22Rv1 (cell line): ENCODE measurements around the gene STAT5B.
A peak's percentile ranks its signal among the peaks of the same experiment; 100 is the strongest.
"Not testable (repeated sequence)": the region's sequence is repeated elsewhere in the genome, so short reads cannot be mapped to it uniquely, and the experiment has no call there.

Experiments used
- H3K27ac ChIP-seq: fragments of 450-650 bp; 2 replicates; pipeline ENCODE4 v1.5.1; 2017
- CTCF ChIP-seq: fragments of 450-650 bp; IDR thresholded peaks from 2 replicates; pipeline ENCODE4 v1.5.1; 2017; ENCODE audit warnings: mild to moderate bottlenecking
- ZFX ChIP-seq: fragments of 450-650 bp; IDR thresholded peaks from 2 replicates; pipeline ENCODE4 v1.6.1; 2017; ENCODE audit warnings: antibody characterized with exemption, borderline replicate concordance

STAT5B gene

GRCh38 chr17:42221886-42222745, 54.1 kb downstream of the STAT5B start:
- TF ChIP-seq CTCF (peak; percentile 65), ZFX (no peak)
- H3K27ac ChIP-seq = no peak overlapping the region

DNA sequence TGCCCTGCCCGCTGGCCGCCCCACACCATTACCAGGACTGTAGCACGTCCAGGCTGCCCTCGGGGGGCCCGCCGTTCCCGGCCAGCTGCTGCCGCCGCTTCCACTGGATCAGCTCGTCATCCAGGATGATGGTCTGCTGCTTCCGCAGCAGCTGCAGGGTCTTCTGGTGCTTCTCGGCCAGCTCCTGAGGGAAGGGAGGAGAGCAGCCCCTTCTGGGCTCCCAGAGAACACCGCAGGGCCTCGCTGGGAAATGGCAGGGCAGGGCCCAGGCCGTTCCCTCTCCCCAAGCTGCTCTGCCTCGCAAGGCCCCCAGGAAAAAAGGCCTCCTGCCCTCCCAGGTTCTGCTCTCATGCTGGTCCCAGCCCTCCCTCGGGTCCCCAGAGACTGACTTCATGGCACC, 56.9 kb downstream of the STAT5B start:
- H3K27ac ChIP-seq = not testable (repeated sequence)

DNA sequence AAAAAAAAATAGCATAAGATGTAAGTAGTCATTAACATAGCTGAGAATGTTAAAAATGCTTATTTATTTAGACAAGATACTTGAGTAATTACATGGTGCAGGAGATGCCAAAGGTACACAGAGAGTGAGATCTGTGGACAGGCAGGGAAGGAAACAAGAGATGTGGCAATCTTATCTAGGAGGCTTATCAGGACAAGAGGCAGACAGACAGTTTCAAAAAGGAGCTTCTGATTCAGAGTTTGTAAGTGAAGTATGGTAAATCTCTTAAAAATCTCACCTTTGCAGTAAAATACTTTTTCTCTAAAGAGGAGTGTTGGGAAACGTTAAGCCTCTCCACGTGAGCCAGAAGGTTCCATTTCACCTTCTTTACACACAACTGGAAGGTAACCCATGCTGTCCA, 62.0 kb downstream of the STAT5B start:
- H3K27ac ChIP-seq = no peak overlapping the region
- TF ChIP-seq ZFX = no peak
- TF ChIP-seq CTCF = no peak

DNA sequence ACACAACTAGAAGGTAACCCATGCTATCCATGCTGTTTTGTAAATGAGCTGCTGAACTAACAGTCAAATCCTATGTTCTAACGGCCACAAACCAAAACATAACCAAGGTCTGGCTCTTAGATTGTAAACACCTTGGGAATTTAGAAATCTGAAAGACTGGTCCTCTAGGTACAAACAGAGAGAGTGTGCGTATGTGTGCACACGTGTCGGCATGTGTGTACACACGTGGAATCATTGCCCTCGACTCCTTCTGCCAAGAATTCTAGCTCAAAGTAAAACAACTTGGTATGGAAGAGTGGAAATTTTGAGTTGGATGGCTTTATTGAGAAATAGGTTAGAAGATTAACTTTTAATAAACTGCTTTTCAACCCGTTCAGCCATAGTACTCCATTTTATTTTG, 63.8 kb downstream of the STAT5B start:
- TF ChIP-seq ZFX (no peak), CTCF (no peak)
- no peak overlapping the region for H3K27ac ChIP-seq

GRCh38 chr17:42211921-42212341, 64.3 kb downstream of the STAT5B start:
- H3K27ac ChIP-seq = not testable (repeated sequence)

GRCh38 chr17:42210046-42210445, 66.1 kb downstream of the STAT5B start:
- TF ChIP-seq ZFX (no peak), CTCF (no peak)

GRCh38 chr17:42206153-42206612, 70.0 kb downstream of the STAT5B start:
- H3K27ac ChIP-seq = not testable (repeated sequence)

More at GRCh38 chr17:42210046-42210445, 66.1 kb downstream of the STAT5B start:
- no peak overlapping the region for H3K27ac ChIP-seq

DNA sequence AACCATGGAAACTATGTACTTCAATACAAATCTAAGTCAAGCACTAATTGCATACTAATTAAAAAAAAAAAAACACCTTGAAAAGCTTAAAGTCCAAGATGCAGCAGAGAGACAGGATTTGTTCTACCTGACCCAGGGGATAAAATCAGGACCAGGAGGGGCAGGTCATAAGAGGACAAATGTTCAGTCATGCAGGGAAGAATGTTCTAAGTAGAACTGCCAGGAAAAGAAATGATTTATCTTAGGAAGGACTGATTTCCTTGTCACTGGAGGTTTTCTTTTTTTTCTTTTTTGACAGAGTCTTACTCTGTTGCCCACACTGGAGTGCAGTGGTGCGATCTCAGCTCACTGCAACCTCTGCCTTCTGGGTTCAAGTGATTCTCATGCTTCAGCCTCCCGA, 72.8 kb downstream of the STAT5B start:
- TF ChIP-seq CTCF = no peak
- no peak for TF ChIP-seq ZFX
- no peak overlapping the region for H3K27ac ChIP-seq

- TF ChIP-seq ZFX (no peak), CTCF (no peak)
- H3K27ac ChIP-seq = no peak overlapping the region
Observed at GRCh38 chr17:42202696-42203095, 73.5 kb downstream of the STAT5B start.
